Gastroesophageal sphincter (tissue), 4 donors: ENCODE measurements around the gene SLA2. TPM values are rescaled to one million over a fixed set of nuclear protein-coding genes. Genes with fewer than 3 reads are reported as not detected.
A peak's percentile ranks its signal among the peaks of the same experiment; 100 is the strongest.

ENCODE experiments used
- ATAC-seq: fragments of 150-250 bp; one replicate; pipeline ENCODE4 v1.9.1; 2016; ENCODE audit warnings: mild to moderate bottlenecking, moderate library complexity
- H3K27ac ChIP-seq, 4 donors: fragments of 200-600 bp; sonication (generic) in 3 of 4; 1 replicate in 3 of 4; 2 replicates in 1 of 4; pipeline ENCODE4 v1.5.1; 2016 to 2019
- H3K27me3 ChIP-seq: fragments of 200-600 bp; sonication (generic); one replicate; pipeline ENCODE4 v1.5.1; 2019
- H3K36me3 ChIP-seq, 2 donors: fragments of 200-600 bp; sonication (generic); one replicate each; pipeline ENCODE4 v1.5.1; 2019; ENCODE audit warnings: control low read depth in 1 of 2
- H3K4me1 ChIP-seq, 3 donors: fragments of 200-600 bp; sonication (generic); 1 replicate in 2 of 3; 2 replicates in 1 of 3; pipeline ENCODE4 v1.5.1; 2016 to 2019; ENCODE audit warnings: control low read depth in 2 of 3
- H3K4me3 ChIP-seq, 2 donors: fragments of 200-600 bp; sonication (generic); one replicate each; pipeline ENCODE4 v1.5.1; 2019; ENCODE audit warnings: mild to moderate bottlenecking in 1 of 2, moderate library complexity in 1 of 2
- H3K9me3 ChIP-seq, 3 donors: fragments of 200-600 bp; sonication (generic); one replicate each; pipeline ENCODE4 v1.5.1; 2017 to 2019; ENCODE audit warnings: control low read depth in 2 of 3
- EP300 ChIP-seq: sonication (generic); formaldehyde crosslinking; IDR thresholded peaks from one replicate; pipeline ENCODE4 v1.6.1; 2017; ENCODE audit warnings: antibody characterized with exemption, mild to moderate bottlenecking
- POLR2A ChIP-seq, 2 donors: fragments of 450-650 bp; IDR thresholded peaks; one replicate each; pipeline ENCODE4 v1.6.1; 2017; ENCODE audit warnings: antibody characterized with exemption in 2 of 2, mild to moderate bottlenecking in 2 of 2, moderate library complexity in 1 of 2
- POLR2AphosphoS5 ChIP-seq: sonication (generic); formaldehyde crosslinking; IDR thresholded peaks from one replicate; pipeline ENCODE4 v1.6.1; 2017; ENCODE audit warnings: antibody characterized with exemption
- WGBS, 2 donors: methylation state at CpG; one replicate each; pipeline ENCODE4 v1.1.5; 2018; ENCODE audit warnings: low coverage in 1 of 2; 5-methylcytosine and 5-hydroxymethylcytosine counted together
- total RNA-seq, 4 donors: library from RNA; depleted of rRNA; stranded (reverse); fragments of >200 nt; gene quantifications; one replicate each; pipeline ENCODE4 v1.1.0, GENCODE V29; 2016
- TF ChIP-seq, protein P1 (sequence below), 4 experiments: fragments of 200-600 bp in 2 of 4; fragments of 450-650 bp in 2 of 4; sonication (generic) in 1 of 4; IDR thresholded peaks; one replicate each; pipeline ENCODE4 v1.5.1; 2017 to 2019; ENCODE audit warnings: antibody characterized with exemption in 4 of 4, mild to moderate bottlenecking in 2 of 4, moderate library complexity in 2 of 4

SLA2 gene
- total RNA-seq, 4 donors from 2014 or later = 0.13 TPM; not detected in 3

DNA sequence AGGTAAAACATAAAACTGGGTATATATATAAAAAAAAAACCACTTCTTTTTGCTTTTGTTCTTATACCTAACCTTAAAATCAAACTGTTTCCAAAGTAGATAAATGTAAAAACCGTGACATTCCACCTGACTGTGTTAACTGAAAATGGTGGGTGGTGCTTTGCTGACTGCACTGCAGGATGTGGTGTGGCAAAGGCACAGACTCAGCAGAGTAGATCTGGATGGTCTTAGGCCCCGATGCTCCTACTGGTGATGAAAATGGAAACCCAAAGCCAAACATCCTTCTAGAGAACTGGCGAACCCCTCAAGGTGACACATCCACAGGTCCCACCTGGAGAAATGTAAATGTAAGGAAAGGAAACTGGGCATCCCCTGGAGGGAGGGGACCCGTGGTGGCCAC, 63.7 kb downstream of the SLA2 start:
- TF ChIP-seq EP300 (no peak), POLR2A (IDR thresholded peaks at IDR 0.05) (no peak), POLR2AphosphoS5 (no peak)
- TF ChIP-seq, protein P1, sequence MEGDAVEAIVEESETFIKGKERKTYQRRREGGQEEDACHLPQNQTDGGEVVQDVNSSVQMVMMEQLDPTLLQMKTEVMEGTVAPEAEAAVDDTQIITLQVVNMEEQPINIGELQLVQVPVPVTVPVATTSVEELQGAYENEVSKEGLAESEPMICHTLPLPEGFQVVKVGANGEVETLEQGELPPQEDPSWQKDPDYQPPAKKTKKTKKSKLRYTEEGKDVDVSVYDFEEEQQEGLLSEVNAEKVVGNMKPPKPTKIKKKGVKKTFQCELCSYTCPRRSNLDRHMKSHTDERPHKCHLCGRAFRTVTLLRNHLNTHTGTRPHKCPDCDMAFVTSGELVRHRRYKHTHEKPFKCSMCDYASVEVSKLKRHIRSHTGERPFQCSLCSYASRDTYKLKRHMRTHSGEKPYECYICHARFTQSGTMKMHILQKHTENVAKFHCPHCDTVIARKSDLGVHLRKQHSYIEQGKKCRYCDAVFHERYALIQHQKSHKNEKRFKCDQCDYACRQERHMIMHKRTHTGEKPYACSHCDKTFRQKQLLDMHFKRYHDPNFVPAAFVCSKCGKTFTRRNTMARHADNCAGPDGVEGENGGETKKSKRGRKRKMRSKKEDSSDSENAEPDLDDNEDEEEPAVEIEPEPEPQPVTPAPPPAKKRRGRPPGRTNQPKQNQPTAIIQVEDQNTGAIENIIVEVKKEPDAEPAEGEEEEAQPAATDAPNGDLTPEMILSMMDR (IDR thresholded peaks at IDR 0.05) = no peak
- H3K36me3 ChIP-seq = peaks cover 0 to 58% of the 10 kb centered on the region in 2 donors
- no peak for ATAC-seq

GRCh38 chr20:36579996-36580545, 65.9 kb downstream of the SLA2 start:
- Histone ChIP-seq H3K27ac (no peak overlapping the region), H3K36me3 (peaks cover 0 to 50% of the 10 kb centered on the region in 2 donors), H3K4me1 (peaks cover 0 to 16% (median 7%) of the 10 kb centered on the region in 3 donors), H3K27me3 (no peaks in the 10 kb centered on the region), H3K4me3 (no peak overlapping the region), H3K9me3 (no peaks in the 10 kb centered on the region)
- no peak for ATAC-seq
- no peak for TF ChIP-seq EP300
- 50 to 64% methylated on average over 1 of the region's 2 CpGs for WGBS, 2 donors

More for the DNA sequence above, 63.7 kb downstream of the SLA2 start:
- Histone ChIP-seq H3K27me3 (no peaks in the 10 kb centered on the region), H3K4me1 (no peaks in the 10 kb centered on the region), H3K4me3 (no peak overlapping the region), H3K27ac (no peak overlapping the region), H3K9me3 (no peaks in the 10 kb centered on the region)
- 76 to 84% methylated on average over 2 to 4 of the region's 4 CpGs for WGBS, 2 donors

DNA sequence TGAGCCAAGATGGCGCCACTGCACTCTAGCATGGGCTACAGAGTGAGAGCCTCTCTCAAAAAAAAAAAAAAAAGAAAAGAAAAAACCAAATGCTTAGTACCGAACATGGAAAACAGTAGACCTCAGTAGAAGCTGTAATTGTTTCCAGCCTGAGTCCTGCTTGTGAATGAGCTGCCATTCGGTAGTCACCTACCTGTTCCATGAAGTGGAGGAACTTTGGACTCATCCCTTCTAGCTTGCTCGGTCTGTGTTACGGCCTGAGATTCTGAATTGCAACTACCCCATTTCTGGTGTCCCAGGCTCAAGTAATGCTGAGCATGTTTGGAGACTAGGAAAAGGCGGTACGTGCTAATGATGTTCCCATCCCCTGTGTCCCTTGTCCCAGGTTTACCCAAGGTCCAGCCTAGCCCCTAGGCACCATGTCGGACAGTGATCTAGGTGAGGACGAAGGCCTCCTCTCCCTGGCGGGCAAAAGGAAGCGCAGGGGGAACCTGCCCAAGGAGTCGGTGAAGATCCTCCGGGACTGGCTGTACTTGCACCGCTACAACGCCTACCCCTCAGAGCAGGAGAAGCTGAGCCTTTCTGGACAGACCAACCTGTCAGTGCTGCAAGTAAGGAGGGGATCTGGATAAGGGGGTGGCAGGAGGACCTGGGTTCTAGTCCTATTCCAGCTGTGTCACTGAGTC, 67.5 kb downstream of the SLA2 start:
- Histone ChIP-seq H3K4me3 (no peak overlapping the region), H3K9me3 (no peaks in the 10 kb centered on the region), H3K4me1 (peaks cover 0 to 29% (median 7%) of the 10 kb centered on the region in 3 donors), H3K27ac (no peak overlapping the region), H3K27me3 (no peaks in the 10 kb centered on the region), H3K36me3 (peaks cover 0 to 50% of the 10 kb centered on the region in 2 donors)
- WGBS, 2 donors = 93 to 100% methylated on average over 2 to 3 of the region's 15 CpGs
- no peak for TF ChIP-seq POLR2A (IDR thresholded peaks at IDR 0.05)
- TF ChIP-seq EP300 = no peak
- TF ChIP-seq POLR2AphosphoS5 = no peak
- no peak for ATAC-seq

DNA sequence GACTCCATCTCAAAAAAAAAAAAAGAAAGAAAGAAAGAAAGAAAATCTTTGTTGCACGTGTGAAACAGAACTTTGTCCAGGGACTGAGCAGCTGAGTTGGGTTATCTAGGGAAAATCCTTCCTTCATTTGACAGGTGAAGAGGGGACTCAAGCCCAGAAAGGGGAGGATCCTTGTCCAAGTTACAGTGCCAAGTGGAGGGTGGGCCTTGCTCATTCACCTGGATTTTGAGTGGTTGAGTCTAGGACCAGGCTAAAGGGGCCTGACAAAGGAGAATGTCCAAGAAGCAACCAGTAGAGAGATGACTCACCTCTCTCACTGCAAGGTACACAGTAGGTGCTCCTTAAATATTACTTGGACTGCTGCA, 69.9 kb downstream of the SLA2 start:
- no peaks in the 10 kb centered on the region for H3K9me3 ChIP-seq
- no peak for TF ChIP-seq POLR2A (IDR thresholded peaks at IDR 0.05)
- TF ChIP-seq, protein P1 (IDR thresholded peaks at IDR 0.05) = no peak
- TF ChIP-seq EP300 = no peak
- TF ChIP-seq POLR2AphosphoS5 = no peak
- no peak for ATAC-seq
- H3K27me3 ChIP-seq = no peaks in the 10 kb centered on the region
- 33 to 67% methylated on average over 1 of the region's 1 CpG for WGBS, 2 donors
- no peak overlapping the region for H3K4me3 ChIP-seq
- H3K27ac ChIP-seq = peak overlapping the region in 2 of 4 donors; percentile 94 to 96
- H3K4me1 ChIP-seq = peaks cover 0 to 47% (median 15%) of the 10 kb centered on the region in 3 donors
- peaks cover 0 to 27% of the 10 kb centered on the region in 2 donors for H3K36me3 ChIP-seq

- Histone ChIP-seq H3K9me3 (no peaks in the 10 kb centered on the region), H3K4me3 (peak overlapping the region; percentile 69 to 93), H3K27me3 (no peaks in the 10 kb centered on the region), H3K27ac (peak overlapping the region in 3 of 4 donors; percentile 87 to 96 (median 94)), H3K4me1 (peaks cover 0 to 47% (median 15%) of the 10 kb centered on the region in 3 donors), H3K36me3 (peaks cover 0 to 12% of the 10 kb centered on the region in 2 donors)
- TF ChIP-seq, protein P1 (IDR thresholded peaks at IDR 0.05) = no peak
- peak in 1 of 2 donors; percentile 20 for TF ChIP-seq POLR2A (IDR thresholded peaks at IDR 0.05)
- no peak for TF ChIP-seq EP300
- no peak for TF ChIP-seq POLR2AphosphoS5
- 3% methylated on average over 13 of the region's 69 CpGs; no CpG with 5 or more reads in 1 of the 2 donors for WGBS, 2 donors
- peak; percentile 33 for ATAC-seq
These were observed 71.4 kb downstream of the SLA2 start for GRCh38 chr20:36574366-36575135.
